GM12878 (cell line): ENCODE results near the gene PEX16. TPM values are rescaled to one million over a fixed set of nuclear protein-coding genes. Genes with fewer than 3 reads are reported as not detected.

ENCODE experiments used
- ATAC-seq: fragments of 200-7000 bp; cut with Tn5 transposase; 3 replicates; pipeline ENCODE4 v1.9.1; 2020; ENCODE audit warnings: mild to moderate bottlenecking, moderate library complexity
- BruUV-seq: library from RNA; stranded (reverse); fragments of 400-500 nt; replicated peaks from 2 replicates; lab custom pipeline; 2021; lab: Mats Ljungman, UMichigan
- CTCF ChIA-PET: fragments of 300-600 bp; sonication (Branson Sonifier 250); formaldehyde crosslinking; extraction: SDS; loops from one replicate; lab custom pipeline; 2021; ENCODE audit warnings: inconsistent platforms; lab: Yijun Ruan, JAX
- POLR2A ChIA-PET: fragments of 350-600 bp; formaldehyde crosslinking; extraction: SDS; loops from one replicate; lab custom pipeline; 2021; ENCODE audit warnings: inconsistent platforms; lab: Charles Lee
- RAD21 ChIA-PET: fragments of 300-600 bp; sonication (Branson Sonifier 250); formaldehyde crosslinking; loops from one replicate; lab custom pipeline; 2023; ENCODE audit warnings: antibody characterized with exemption; ENCODE audit not compliant: unreplicated experiment; lab: Charles Lee
- SMC1A ChIA-PET: fragments of 300-600 bp; sonication (Branson Sonifier 250); formaldehyde crosslinking; loops from one replicate; lab custom pipeline; 2023; ENCODE audit not compliant: unreplicated experiment, uncharacterized antibody; lab: Charles Lee
- DNase-seq: peaks from one replicate; pipeline ENCODE4 v3.0.0-alpha.2; 2011; ENCODE audit warnings: low read depth, low spot score
- FAIRE-seq: peaks from 3 replicates; lab custom pipeline; 2011; peaks lifted over from hg19 to GRCh38; lab: Jason Lieb, UNC
- H2AFZ ChIP-seq: 2 replicates; pipeline ENCODE4 v1.6.0; 2011; ENCODE audit warnings: low read depth, low read length, control low read depth; ENCODE audit not compliant: control insufficient read depth
- H3K27ac ChIP-seq: 2 replicates; pipeline ENCODE4 v1.5.1; 2011; ENCODE audit warnings: control low read depth; ENCODE audit not compliant: control insufficient read depth, insufficient read depth
- H3K27me3 ChIP-seq, 2 experiments: replicated peaks in 1 of 2; 2 replicates each; pipeline versions ENCODE4 v1.6.0 to v1.6.1; 2011; ENCODE audit warnings: low read length in 1 of 2; ENCODE audit not compliant: control insufficient read depth in 2 of 2, insufficient read depth in 2 of 2
- H3K36me3 ChIP-seq, 2 experiments: 2 replicates each; pipeline ENCODE4 v1.5.1; 2011; ENCODE audit warnings: low read length in 1 of 2; ENCODE audit not compliant: control insufficient read depth in 2 of 2, insufficient read depth in 2 of 2
- H3K4me1 ChIP-seq: 2 replicates; pipeline ENCODE4 v1.6.1; 2011; ENCODE audit warnings: mild to moderate bottlenecking, low read length, moderate library complexity, mixed read lengths; ENCODE audit not compliant: control insufficient read depth, insufficient read depth
- H3K4me2 ChIP-seq: 2 replicates; pipeline ENCODE4 v1.6.0; 2011; ENCODE audit warnings: control low read depth; ENCODE audit not compliant: control insufficient read depth, insufficient read depth
- H3K4me3 ChIP-seq: fragments of 200-600 bp; sonication (generic); 2 replicates; pipeline ENCODE4 v1.5.1; 2016
- H3K79me2 ChIP-seq: 2 replicates; pipeline ENCODE4 v1.6.0; 2011; ENCODE audit warnings: low read length; ENCODE audit not compliant: control insufficient read depth, insufficient read depth
- H3K9ac ChIP-seq: 2 replicates; pipeline ENCODE4 v1.8.0; 2011; ENCODE audit warnings: low read length, control low read depth, mixed read lengths; ENCODE audit not compliant: control insufficient read depth, insufficient read depth
- H3K9me3 ChIP-seq: replicated peaks from 3 replicates; pipeline ENCODE4 v1.5.1; 2011; ENCODE audit warnings: mild to moderate bottlenecking, low read length; ENCODE audit not compliant: control insufficient read depth, insufficient read depth
- H4K20me1 ChIP-seq: 2 replicates; pipeline ENCODE4 v1.6.0; 2011; ENCODE audit not compliant: control insufficient read depth, insufficient read depth
- CREB1 ChIP-seq: IDR thresholded peaks from 2 replicates; pipeline ENCODE4 v1.6.1; 2012; ENCODE audit warnings: low read depth, mild to moderate bottlenecking, inconsistent platforms
- EGR1 ChIP-seq, 2 experiments: IDR thresholded peaks; 1 replicate in 1 of 2; 2 replicates in 1 of 2; pipeline ENCODE4 v1.6.1; 2011 to 2012; ENCODE audit warnings: low read depth in 2 of 2, low read length in 2 of 2, borderline replicate concordance in 1 of 2, mild to moderate bottlenecking in 1 of 2, moderate library complexity in 1 of 2
- IKZF2 ChIP-seq, 2 experiments: fragments of 450-650 bp; IDR thresholded peaks; 2 replicates each; pipeline ENCODE4 v1.6.1; 2017; ENCODE audit warnings: mild to moderate bottlenecking in 2 of 2, moderate library complexity in 2 of 2
- MTA3 ChIP-seq: IDR thresholded peaks from 2 replicates; pipeline ENCODE4 v1.6.1; 2012; ENCODE audit warnings: low read length, inconsistent platforms, borderline replicate concordance
- POLR2AphosphoS2 ChIP-seq: IDR thresholded peaks from 2 replicates; pipeline ENCODE4 v1.6.1; 2011; ENCODE audit warnings: low read depth, mild to moderate bottlenecking, low read length, improper control_type of control experiment, moderate library complexity
- RCOR1 ChIP-seq: conservative IDR thresholded peaks from 2 replicates; pipeline ENCODE4 v1.6.1; 2012; ENCODE audit warnings: low read depth, low read length, improper control_type of control experiment
- SIN3A ChIP-seq: IDR thresholded peaks from 2 replicates; pipeline ENCODE4 v1.6.1; 2012; ENCODE audit warnings: low read depth, low read length, improper control_type of control experiment
- SUZ12 ChIP-seq: fragments of 200-600 bp; sonication (generic); IDR thresholded peaks from one replicate; pipeline ENCODE4 v1.6.1; 2018; ENCODE audit warnings: antibody characterized with exemption, mild to moderate bottlenecking; ENCODE audit not compliant: unreplicated experiment
- ZBED1 ChIP-seq: IDR thresholded peaks from 2 replicates; pipeline ENCODE4 v1.6.1; 2016; ENCODE audit warnings: borderline replicate concordance
- ZSCAN29 ChIP-seq: fragments of 450-650 bp; IDR thresholded peaks from 2 replicates; pipeline ENCODE4 v1.6.1; 2017; ENCODE audit warnings: mild to moderate bottlenecking, moderate library complexity
- WGBS: methylation state at CpG from one replicate; pipeline ENCODE4 v1.1.6; 2016; ENCODE audit warnings: low lambda C conversion rate; ENCODE audit not compliant: insufficient replicate concordance, insufficient coverage; ENCODE audit errors: missing lambda C conversion rate; 5-methylcytosine and 5-hydroxymethylcytosine counted together
- in situ Hi-C: fragments of 300-500 bp; cut with MboI; formaldehyde crosslinking; loops from 9 replicates; pipeline ENCODE4 v1.14.3; 2018; ENCODE audit warnings: mixed read lengths
- intact Hi-C: fragments of 100-400 bp; cut with micrococcal nuclease; formaldehyde crosslinking; loops from one replicate; pipeline ENCODE4 v1.14.2; 2022; ENCODE audit not compliant: unreplicated experiment
- polyA plus RNA-seq, 11 experiments: library from polyadenylated mRNA; depleted of rRNA in 4 of 11; unstranded in 6 of 11; stranded (reverse) in 5 of 11; fragments of >200 nt; fragmentation: Nextera tagmentation in 4 of 11; fragmentation: Illumina TruSeq in 1 of 11; extraction: Ambion mirVana in 4 of 11; extraction: Trizol in 1 of 11; gene quantifications; 1 replicate in 1 of 11; 2 replicates in 10 of 11; pipeline versions ENCODE4 v1.2.1 to v1.2.3, GENCODE V29; 2011 to 2016; ENCODE audit warnings: inconsistent platforms in 2 of 11, missing spikeins in 2 of 11, low read depth in 1 of 11
- total RNA-seq, 4 experiments: library from RNA; depleted of rRNA in 3 of 4; stranded (reverse); fragments of >200 nt in 3 of 4; fragmentation: Illumina TruSeq in 1 of 4; extraction: Trizol in 1 of 4; gene quantifications; 2 replicates each; pipeline versions ENCODE4 v1.2.1 to v1.2.3, GENCODE V29; 2013 to 2021
- TF ChIP-seq, protein P1 (sequence below): IDR thresholded peaks from 2 replicates; pipeline ENCODE4 v1.6.1; 2011; ENCODE audit warnings: borderline replicate concordance, low read depth, mild to moderate bottlenecking, moderate library complexity, low read length; ENCODE audit not compliant: insufficient read depth, poor library complexity, severe bottlenecking
- TF ChIP-seq, protein P2 (sequence below): fragments of 450-650 bp; IDR thresholded peaks from 2 replicates; pipeline ENCODE4 v1.6.1; 2017; ENCODE audit warnings: mild to moderate bottlenecking, moderate library complexity
- TF ChIP-seq, protein P3 (sequence below): fragments of 150-350 bp; IDR thresholded peaks from 2 replicates; pipeline ENCODE4 v1.6.1; 2016; ENCODE audit warnings: low read depth, low read length

Gene PEX16
- total and polyA plus RNA-seq, 10 of the 15 experiments (the other 5 are each of a cell fraction or from before 2014, with no cell fraction given): 1.4 to 53.5 (median 27.6) TPM

DNA sequence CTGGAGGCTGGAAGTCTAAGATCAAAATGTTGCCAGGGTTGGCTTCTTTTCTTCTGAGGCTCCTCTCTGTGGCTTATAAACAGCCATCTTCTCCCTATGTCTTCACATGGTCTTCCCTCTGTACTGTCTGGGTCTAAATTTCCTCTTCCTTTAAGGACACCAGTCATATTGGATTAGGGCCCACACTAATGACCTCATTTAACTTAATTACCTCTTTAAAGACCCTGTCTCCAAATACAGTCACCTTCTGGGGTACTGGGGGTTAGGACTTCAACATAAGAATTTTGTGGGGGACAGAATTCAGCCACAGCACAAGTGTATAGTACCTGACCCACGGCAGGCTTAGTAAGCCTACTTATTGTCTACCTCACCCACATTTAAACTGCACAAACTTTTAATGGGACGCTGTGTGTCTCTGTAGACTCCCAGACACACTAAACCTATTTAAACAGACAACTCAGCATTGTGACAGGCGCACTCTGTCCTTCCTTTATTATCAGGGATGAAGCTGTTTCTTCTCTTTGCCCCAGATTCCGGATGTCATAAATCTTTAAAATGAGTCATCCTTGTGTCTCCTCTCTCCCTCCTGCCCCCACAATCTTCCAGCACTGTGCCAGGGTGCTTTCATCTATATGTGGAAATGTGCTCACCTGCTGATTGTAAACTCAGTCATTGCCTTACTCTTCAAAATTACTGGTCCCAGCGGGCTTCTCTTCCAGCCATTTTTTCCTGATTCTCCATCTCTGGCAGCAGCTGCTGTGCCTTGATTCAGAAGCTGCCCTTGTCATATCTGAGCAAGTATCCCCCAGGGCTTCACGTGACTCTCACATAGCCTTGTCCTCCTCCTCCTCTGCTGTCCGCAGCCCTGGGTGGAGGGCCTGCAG is 37.6 kb downstream of the PEX16 start (continued):
- no peak for TF ChIP-seq MTA3
- no peak for TF ChIP-seq ZSCAN29
- no peak for TF ChIP-seq POLR2AphosphoS2
- TF ChIP-seq CREB1: no peak
- TF ChIP-seq EGR1 (IDR thresholded peaks at IDR 0.05; ENCODE audit: borderline replicate concordance in 1 of 2, low read depth in 2 of 2, low read length in 2 of 2): no peak
- TF ChIP-seq, protein P1, sequence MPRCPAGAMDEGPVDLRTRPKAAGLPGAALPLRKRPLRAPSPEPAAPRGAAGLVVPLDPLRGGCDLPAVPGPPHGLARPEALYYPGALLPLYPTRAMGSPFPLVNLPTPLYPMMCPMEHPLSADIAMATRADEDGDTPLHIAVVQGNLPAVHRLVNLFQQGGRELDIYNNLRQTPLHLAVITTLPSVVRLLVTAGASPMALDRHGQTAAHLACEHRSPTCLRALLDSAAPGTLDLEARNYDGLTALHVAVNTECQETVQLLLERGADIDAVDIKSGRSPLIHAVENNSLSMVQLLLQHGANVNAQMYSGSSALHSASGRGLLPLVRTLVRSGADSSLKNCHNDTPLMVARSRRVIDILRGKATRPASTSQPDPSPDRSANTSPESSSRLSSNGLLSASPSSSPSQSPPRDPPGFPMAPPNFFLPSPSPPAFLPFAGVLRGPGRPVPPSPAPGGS: no peak
- no peak for TF ChIP-seq IKZF2 (IDR thresholded peaks at IDR 0.05)
- no peak for TF ChIP-seq ZBED1
- TF ChIP-seq RCOR1: no peak

DNA sequence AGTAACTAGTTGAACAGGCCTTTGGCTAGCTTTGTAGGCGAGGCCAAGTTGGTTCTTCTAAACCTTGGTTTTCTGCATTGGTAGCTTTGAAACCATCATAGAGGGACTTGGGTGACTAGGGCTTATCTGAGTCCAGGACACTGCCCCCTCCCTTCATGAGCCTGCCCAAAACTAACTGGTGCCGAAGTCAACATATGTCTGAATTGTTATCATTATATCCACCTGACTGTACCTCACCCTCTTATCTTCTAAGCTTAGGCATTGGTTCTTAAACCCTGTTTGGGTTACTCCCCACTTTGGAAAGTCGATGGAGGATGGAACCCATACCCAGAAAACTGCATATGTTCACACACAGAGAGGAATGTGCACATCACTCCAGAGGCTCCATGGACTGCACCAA is 39.8 kb downstream of the PEX16 start:
- peaks cover 0 to 10% of the 10 kb centered on the region in 2 experiments for H3K36me3 ChIP-seq
- in situ Hi-C loops (no loop called here), intact Hi-C loops (no loop called here)
- TF ChIP-seq, protein P2, sequence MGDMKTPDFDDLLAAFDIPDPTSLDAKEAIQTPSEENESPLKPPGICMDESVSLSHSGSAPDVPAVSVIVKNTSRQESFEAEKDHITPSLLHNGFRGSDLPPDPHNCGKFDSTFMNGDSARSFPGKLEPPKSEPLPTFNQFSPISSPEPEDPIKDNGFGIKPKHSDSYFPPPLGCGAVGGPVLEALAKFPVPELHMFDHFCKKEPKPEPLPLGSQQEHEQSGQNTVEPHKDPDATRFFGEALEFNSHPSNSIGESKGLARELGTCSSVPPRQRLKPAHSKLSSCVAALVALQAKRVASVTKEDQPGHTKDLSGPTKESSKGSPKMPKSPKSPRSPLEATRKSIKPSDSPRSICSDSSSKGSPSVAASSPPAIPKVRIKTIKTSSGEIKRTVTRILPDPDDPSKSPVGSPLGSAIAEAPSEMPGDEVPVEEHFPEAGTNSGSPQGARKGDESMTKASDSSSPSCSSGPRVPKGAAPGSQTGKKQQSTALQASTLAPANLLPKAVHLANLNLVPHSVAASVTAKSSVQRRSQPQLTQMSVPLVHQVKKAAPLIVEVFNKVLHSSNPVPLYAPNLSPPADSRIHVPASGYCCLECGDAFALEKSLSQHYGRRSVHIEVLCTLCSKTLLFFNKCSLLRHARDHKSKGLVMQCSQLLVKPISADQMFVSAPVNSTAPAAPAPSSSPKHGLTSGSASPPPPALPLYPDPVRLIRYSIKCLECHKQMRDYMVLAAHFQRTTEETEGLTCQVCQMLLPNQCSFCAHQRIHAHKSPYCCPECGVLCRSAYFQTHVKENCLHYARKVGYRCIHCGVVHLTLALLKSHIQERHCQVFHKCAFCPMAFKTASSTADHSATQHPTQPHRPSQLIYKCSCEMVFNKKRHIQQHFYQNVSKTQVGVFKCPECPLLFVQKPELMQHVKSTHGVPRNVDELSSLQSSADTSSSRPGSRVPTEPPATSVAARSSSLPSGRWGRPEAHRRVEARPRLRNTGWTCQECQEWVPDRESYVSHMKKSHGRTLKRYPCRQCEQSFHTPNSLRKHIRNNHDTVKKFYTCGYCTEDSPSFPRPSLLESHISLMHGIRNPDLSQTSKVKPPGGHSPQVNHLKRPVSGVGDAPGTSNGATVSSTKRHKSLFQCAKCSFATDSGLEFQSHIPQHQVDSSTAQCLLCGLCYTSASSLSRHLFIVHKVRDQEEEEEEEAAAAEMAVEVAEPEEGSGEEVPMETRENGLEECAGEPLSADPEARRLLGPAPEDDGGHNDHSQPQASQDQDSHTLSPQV: no peak
- no peak for TF ChIP-seq SIN3A
- no peak for TF ChIP-seq SUZ12
- TF ChIP-seq, protein P3, sequence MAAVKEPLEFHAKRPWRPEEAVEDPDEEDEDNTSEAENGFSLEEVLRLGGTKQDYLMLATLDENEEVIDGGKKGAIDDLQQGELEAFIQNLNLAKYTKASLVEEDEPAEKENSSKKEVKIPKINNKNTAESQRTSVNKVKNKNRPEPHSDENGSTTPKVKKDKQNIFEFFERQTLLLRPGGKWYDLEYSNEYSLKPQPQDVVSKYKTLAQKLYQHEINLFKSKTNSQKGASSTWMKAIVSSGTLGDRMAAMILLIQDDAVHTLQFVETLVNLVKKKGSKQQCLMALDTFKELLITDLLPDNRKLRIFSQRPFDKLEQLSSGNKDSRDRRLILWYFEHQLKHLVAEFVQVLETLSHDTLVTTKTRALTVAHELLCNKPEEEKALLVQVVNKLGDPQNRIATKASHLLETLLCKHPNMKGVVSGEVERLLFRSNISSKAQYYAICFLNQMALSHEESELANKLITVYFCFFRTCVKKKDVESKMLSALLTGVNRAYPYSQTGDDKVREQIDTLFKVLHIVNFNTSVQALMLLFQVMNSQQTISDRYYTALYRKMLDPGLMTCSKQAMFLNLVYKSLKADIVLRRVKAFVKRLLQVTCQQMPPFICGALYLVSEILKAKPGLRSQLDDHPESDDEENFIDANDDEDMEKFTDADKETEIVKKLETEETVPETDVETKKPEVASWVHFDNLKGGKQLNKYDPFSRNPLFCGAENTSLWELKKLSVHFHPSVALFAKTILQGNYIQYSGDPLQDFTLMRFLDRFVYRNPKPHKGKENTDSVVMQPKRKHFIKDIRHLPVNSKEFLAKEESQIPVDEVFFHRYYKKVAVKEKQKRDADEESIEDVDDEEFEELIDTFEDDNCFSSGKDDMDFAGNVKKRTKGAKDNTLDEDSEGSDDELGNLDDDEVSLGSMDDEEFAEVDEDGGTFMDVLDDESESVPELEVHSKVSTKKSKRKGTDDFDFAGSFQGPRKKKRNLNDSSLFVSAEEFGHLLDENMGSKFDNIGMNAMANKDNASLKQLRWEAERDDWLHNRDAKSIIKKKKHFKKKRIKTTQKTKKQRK: no peak

More for the DNA sequence above, 39.8 kb downstream of the PEX16 start:
- no peak overlapping the region for H3K4me3 ChIP-seq
- no peak for DNase-seq
- ChIA-PET POLR2A (no interaction called here), RAD21 (no interaction called here), SMC1A (interaction anchor here (1.1 kb wide), 1 partner anchor 22 kb away, joined by 4 read pairs; no protein-coding TSS in a partner anchor), CTCF (interaction anchor here (0.9 kb wide), 1 partner anchor 87 kb away, joined by 3 read pairs; no protein-coding TSS in a partner anchor)
- H3K9ac ChIP-seq: no peak overlapping the region
- WGBS: 75% methylated on average over 3 of the region's 3 CpGs
- no peak overlapping the region for H3K27ac ChIP-seq
- H3K4me2 ChIP-seq: no peak overlapping the region
- no peaks in the 10 kb centered on the region for H4K20me1 ChIP-seq
- H3K9me3 ChIP-seq: no peaks in the 10 kb centered on the region
- BruUV-seq: no TSS peak
- H3K4me1 ChIP-seq: no peaks in the 10 kb centered on the region
- H2AFZ ChIP-seq: no peak overlapping the region
- no peak for FAIRE-seq
- H3K79me2 ChIP-seq: no peaks in the 10 kb centered on the region
- no peak for ATAC-seq
- H3K27me3 ChIP-seq: no peaks in the 10 kb centered on the region
